ENCODE measurements around the gene TBC1D9B.
"Not testable (repeated sequence)": the region's sequence is repeated elsewhere in the genome, so short reads cannot be mapped to it uniquely, and the experiment has no call there.

The TBC1D9B gene

GRCh38 chr5:179837076-179838011 is 70.4 kb downstream of the TBC1D9B start:
- no peak for DNase-seq (ENCODE audit: low spot score)

DNA sequence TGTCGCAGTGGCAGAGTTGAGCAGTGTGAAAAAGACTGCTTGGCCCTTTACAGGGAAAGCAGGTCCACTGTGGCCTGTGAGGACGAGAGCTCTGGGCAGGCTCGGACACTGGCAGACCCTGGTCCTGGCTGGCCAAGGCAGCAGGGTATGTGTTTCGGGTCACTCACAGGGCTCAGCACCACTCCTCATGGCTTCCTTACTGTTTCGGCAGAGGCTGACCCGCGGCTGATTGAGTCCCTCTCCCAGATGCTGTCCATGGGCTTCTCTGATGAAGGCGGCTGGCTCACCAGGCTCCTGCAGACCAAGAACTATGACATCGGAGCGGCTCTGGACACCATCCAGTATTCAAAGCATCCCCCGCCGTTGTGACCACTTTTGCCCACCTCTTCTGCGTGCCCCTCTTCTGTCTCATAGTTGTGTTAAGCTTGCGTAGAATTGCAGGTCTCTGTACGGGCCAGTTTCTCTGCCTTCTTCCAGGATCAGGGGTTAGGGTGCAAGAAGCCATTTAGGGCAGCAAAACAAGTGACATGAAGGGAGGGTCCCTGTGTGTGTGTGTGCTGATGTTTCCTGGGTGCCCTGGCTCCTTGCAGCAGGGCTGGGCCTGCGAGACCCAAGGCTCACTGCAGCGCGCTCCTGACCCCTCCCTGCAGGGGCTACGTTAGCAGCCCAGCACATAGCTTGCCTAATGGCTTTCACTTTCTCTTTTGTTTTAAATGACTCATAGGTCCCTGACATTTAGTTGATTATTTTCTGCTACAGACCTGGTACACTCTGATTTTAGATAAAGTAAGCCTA is 71.3 kb downstream of the TBC1D9B start:
- no peak for DNase-seq (ENCODE audit: low spot score)

DNA sequence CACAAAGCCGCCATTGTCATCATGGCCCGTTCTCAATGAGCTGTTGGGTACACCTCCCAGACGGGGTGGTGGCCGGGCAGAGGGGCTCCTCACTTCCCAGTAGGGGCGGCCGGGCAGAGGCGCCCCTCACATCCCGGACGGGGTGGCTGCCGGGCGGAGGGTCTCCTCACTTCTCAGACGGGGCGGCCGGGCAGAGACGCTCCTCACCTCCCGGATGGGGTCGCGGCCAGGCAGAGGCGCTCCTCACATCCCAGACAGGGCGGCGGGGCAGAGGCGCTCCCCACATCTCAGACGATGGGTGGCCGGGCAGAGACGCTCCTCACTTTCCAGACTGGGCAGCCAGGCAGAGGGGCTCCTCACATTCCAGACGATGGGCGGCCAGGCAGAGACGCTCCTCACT is 72.8 kb downstream of the TBC1D9B start:
- DNase-seq (ENCODE audit: low spot score), result not testable (repeated sequence)

DNA sequence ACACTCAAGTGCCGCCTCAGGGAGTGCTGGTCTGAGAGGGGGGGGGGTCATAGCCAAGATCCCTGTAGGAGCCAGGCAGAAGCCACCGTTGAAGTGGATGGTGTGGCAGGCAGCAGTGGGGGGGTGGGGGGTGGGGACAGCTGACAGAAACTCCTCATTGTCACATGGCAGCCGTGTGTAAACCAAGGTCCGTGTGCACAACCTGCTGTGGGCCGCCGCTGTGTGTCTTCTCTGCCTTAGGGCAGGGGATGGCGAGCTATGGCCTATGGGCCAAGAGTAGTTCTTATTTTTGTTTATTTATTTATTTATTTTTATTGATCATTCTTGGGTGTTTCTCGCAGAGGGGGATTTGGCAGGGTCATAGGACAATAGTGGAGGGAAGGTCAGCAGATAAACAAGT is 73.6 kb downstream of the TBC1D9B start:
- DNase-seq (ENCODE audit: low spot score), result no peak

DNA sequence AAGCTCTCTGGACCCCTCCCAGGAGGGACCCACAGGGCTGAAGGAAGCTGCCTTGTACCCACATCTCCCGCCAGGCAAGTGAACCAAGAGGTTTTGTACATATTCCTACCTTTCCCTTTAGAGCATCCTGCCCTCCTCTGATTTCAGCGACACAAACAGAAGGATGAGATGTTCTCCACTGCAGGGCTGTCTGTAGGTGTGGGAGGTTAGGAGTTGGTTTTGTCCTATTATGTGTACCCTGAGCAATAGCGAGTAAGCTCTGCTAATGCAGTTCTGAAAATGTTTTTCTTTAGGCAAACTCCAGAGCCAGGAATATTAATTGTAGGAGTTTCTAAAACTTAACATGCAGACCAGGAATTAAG is 74.0 kb downstream of the TBC1D9B start:
- no peak for DNase-seq (ENCODE audit: low spot score)

DNA sequence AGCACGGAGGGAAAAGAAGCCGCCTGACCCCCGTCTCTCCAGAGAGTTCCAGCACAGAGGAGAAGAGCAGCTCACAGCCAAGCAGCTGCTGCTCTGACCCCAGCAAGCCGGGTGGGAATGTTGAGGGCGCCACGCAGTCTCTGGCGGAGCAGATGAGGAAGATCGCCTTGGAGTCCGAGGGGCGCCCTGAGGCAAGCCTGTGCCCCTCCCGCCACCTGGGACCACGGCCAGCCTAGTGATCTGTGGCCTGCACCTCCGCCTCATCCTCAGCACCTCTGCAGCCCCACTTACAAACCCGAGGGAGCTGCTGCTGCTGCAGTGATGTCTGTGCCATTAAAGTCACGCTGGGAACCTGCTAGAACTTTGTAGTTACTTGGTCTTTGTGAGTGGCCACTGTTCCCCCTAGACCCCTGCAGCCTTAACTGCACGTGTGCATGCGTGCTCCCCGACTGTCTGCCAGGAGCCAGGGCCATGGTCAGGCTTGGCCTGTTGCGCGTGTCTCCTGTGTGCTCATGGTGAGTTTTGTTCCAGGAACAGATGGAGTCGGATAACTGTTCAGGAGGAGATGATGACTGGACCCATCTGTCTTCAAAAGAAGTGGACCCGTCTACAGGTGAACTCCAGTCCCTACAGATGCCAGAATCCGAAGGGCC is 74.5 kb downstream of the TBC1D9B start:
- no peak for DNase-seq (ENCODE audit: low spot score)

GRCh38 chr5:179832039-179832745 is 75.5 kb downstream of the TBC1D9B start:
- no peak for DNase-seq (ENCODE audit: low spot score)

DNA sequence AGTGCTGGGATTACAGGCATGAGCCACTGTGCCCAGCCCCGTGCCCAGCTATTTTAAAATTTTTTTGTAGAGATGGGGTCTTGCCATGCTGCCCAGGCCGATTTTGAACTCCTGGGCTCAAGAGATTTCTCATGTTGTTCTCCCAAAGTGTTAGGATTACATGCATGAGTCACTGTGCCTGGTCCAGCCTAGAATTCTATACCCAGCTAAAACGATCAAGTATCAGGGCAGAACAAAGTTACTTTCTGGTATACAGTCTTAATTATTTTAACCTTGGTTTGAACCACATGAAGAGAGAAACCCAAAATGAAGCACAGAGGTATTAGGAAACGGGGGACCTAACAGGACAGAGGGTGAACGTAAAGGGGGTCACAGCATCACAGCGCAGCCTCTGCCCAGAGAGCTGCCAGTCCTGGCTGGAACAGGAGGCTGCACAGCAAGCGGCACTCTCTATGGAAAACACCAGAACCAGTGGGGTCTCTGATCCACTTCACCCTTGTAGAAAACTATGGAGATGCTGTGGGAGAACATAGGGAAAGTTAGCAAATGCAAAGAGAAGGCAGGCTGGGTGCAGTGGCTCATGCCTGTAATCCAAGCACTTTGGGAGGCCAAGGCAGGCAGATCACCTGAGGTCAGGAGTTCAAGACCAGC is 76.8 kb downstream of the TBC1D9B start:
- DNase-seq (ENCODE audit: low spot score), result no peak

DNA sequence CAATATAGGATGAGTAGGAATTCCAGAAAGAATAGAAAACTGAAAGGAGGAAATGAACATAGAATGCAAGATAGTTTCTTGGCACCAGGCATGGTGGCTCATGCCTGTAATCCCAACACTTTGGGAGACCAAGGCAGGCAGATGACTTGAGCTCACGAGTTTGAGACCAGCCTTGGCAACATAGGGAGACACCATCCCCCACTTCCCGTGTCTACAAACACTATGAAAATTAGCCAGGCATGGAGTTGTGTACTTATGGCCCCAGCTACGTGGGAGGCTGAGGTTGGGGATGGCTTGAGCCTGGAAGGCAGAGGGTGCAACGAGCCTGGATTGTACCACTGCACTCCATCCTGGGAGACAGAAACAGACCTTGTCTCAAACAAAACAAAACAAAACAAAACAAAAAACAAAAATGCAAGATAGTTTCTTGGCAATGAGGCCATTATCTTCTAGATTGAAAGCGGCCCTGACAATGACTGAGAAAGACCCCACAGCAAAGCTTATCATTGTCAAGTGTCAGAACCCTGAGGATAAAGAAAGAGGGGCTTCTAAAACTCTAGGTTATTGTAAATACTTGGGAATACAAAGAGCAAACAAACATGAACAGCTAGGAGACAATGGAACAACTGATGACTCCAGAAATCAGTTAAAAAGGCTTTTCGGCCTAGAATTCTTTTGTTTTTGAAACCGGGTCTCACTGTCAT is 77.8 kb downstream of the TBC1D9B start:
- DNase-seq (ENCODE audit: low spot score), result no peak

GRCh38 chr5:179828756-179829421 is 78.8 kb downstream of the TBC1D9B start:
- DNase-seq (ENCODE audit: low spot score), result no peak

GRCh38 chr5:179827680-179828079 is 80.0 kb downstream of the TBC1D9B start:
- no peak for DNase-seq (ENCODE audit: low spot score)

GRCh38 chr5:179825655-179826182 is 82.0 kb downstream of the TBC1D9B start:
- no peak for DNase-seq (ENCODE audit: low spot score)

DNA sequence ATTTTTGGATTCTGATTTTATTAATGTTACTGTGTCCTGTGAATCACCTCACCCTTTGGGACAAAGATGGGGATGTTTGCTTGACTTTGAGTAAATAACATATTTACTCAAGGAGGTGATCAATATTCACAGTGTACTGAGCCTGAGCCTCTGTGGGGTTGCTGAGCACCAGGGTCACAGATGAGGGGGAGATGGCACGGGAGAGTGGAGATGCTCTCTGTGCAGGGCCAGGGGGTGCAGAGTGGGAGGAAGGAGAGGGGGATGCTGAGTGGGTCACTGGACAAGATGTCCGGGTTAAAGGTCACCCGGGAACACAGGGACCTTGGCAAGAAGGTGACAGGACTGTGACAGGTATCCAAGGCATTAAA is 83.0 kb downstream of the TBC1D9B start:
- DNase-seq (ENCODE audit: low spot score), result no peak

DNA sequence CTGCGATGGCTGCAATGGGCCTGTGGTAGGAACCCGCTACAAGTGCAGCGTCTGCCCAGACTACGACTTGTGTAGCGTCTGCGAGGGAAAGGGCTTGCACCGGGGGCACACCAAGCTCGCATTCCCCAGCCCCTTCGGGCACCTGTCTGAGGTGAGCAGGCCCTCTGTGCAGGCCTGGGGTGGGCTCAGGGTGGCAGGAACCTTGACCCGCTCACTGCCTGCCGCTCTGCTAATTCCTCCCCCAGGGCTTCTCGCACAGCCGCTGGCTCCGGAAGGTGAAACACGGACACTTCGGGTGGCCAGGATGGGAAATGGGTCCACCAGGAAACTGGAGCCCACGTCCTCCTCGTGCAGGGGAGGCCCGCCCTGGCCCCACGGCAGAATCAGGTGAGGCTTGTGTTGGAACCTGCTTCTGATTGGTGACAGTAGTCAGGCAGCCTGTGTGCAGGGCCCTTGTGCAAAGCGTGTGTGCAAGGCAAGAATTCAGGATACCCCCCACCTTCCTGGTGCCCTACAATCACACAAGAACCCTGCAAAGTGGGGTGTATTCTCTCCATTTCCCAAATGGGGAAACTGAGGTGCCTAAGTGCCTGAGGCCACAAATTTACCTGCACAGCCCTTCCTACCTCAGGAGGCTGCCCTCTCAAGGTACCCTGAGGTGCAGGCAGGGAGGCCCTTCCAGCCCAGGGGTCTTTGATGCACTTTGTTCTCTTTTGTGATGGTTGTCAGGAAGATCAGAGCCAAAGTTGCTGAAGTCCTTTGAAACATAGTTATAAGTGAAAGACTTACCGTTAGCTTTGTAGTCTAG is 83.6 kb downstream of the TBC1D9B start:
- no peak for DNase-seq (ENCODE audit: low spot score)

DNA sequence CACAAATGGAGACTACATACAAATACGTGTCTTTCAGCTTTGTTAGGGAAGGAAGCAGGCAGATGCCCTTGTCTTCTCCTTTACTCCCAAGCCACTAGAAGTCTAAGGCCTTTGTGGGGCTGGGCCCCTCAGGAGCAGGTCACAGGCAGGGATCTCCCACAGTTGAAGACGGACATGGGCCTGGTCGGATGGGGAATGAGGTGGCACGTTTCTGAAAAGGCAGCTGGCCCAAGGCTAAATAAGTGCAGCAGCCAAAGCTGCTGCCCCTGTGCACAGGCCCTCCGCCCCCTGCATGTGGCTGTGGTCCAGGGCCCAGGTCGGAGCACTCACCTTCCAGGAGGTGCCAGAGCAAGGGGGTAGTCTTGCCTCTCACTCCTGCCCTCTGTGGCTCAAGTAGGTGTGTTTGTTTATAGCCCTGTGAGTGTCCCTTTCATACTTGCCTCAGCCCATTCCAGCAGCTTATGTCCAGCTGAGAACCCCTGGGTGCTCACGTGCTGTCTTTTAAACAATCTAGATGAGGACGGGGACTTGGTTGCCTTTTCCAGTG is 85.2 kb downstream of the TBC1D9B start:
- no peak for DNase-seq (ENCODE audit: low spot score)

- DNase-seq (ENCODE audit: low spot score), result no peak
Observed at GRCh38 chr5:179822059-179822432, 85.7 kb downstream of the TBC1D9B start.

- DNase-seq (ENCODE audit: low spot score), result peak; percentile 88
Observed at GRCh38 chr5:179821298-179822058, 86.2 kb downstream of the TBC1D9B start.

Measured in kidney capillary endothelial cell (primary cell).